ENCODE measurements around the gene PRAC2.
A peak's percentile ranks its signal among the peaks of the same experiment; 100 is the strongest.

The PRAC2 gene

DNA sequence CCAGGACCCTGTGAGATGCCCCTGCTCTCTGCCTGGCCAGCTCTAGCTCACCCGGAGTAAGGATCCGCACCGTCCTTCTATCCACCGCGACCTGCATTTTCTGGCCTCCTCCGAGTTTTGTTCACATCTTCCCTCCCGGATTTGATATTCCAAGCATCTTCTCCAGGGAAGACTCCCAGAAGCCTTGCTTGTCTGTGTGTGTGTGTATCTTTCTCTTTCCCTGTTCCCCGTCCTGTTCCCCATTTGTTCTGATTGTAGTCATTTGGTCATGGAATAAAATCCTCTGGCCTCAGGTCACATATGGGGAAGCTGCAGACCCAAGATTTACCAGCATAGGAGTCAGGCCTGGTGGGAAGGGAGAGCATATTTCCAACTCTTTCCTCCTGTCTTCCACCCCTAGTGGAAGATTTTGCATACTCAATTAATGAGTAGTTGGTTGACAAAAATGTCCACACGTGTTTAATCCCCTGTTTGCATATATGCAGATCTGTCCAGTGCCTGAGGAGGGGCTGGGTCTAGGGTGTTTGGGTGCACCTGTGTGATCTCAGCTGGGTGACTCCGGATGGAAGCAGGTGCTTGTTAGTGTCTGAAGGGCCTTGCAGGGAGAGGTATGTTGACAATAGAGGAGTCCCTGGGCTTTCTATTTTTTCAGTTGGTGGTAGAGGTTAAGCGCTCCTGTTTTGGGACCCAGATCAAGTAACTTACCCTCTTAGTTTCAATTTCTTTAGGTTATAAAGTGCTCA is 2.5 kb upstream of the PRAC2 start:
- no peak for DNase-seq

DNA sequence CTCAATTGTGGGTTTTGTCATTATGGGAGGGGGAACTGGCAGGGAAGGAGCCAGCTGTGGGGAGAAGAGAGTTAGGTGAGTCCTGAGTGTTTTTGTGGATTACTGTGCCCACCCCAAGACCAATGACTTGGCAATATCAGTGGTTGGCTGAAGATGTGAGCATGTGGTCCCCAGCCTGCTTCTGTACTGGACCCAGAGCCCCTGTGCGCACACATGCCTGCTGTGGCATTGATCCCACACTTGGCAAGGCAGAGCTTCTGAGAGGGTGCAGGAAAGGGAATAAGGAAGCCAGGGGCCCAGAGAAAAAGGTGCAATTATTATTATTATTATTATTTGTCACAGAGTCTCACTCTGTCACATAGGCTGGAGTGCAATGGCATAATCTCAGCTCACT is 2.0 kb upstream of the PRAC2 start:
- no peak for DNase-seq

DNA sequence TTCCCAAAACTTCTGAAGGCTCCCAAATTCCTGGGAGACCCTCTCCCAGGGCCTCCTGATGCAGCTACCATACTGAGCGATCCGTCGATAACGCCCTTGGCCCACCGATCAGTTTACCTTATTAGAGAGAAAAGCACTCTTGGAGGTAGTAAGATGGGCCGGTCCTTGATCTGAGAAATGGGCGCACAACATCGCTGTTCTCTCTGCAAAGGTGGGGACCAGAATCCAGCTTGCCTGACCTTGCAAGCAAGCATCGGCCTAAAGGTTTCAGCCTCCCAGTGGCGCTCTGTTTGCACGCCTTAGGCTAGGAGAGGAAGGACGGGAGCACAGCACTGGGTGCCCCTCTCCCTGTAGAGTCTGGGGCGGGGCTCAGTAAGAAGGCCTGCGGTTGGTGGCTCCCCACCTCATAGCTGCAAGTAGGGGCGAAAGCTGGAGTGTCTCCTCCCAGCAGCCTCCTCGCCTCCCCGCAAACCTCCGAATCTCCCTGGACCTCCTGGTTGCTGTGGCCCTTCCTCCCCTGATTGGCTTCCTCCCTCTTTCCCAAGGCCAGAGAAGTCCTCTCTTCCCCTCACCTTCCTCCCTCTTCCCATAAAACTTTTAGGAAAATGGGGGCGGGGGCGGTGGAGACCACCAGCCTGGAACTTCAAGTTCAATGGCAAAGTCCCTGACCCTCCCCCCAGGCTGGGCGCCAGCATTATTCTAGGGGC is 631 bp upstream of the PRAC2 start, which contains the start of gene PRAC1:
TSS of gene PRAC1 (minus strand) at position 318 of the 707 bp plus-strand sequence. CDS start at position 192, 126 bp downstream.
- no peak for DNase-seq

DNA sequence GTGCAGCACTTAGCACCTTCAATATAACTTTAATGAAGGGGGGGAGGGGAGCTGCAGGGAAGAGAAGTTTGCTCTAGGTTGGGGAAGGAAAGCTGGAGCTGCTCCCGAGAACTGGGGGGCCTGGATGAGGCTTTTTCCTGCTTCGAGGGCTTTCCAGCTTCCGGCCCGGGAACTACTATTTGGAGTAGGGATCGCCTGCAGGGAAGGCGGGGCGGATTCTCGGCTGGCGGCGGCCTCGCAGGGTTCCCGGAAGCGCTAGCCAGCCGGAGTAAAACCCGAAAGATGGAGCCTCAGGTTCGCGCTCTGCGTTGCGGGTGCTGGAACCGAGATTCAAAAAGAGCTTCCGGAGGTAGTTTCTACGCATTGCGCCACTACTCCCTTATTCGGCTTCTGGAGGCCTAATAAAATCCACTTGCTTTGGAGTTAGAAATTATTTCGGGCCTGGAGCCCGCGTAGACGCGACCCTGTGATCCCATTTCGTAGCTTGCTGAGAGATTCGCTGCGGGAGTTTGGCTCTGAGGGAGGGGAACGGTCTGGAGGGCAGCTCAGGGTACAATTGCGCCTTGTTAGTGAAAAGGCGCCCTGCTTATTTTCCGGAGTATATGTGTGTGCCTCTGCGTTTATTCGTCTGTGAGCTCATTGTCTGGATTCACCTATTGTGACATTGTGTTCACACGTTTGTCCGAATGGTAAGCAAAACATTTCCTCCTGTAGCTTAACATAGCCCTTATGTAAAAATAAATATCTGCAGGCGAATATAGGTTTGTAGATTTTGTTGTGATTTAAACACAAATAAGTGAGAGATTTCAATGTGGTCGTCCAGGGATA is 652 bp downstream of the PRAC2 start:
- no peak for DNase-seq

DNA sequence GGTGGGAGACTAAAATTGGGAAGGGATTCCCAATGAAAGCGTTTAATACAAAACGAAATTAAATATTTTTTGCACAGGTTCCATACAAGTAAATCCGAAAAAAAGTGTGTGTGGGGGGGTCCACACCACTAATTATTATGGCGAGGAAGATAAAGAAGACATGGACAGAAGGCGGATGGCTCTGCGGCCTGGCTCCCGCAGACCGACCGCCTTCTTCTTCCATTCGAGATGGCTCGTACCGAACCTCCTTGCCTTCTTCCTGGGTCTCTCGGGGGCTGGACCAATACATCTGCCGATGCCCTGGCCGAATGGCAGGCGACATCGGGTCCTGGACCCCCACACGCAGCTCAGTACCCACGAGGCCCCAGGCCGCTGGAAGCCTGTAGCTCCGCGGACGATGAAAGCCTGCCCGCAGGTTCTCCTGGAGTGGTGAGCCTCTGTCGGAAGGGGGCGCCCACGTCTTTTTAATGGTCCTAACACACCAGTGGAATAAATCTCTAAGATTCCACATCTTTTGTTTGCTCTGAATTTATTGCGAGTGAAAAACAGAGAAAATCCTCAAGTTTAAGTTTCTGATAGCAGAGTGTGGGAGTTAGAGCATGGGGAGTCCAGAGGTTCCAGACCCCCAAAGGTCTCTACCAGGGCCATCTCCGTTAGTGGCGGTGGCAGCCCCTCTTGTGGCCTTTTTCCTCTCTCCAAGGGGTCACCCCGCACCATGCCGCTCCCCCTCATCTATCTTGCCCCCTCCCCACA is 1.4 kb downstream of the PRAC2 start:
- DNase-seq: peak; percentile 74

DNA sequence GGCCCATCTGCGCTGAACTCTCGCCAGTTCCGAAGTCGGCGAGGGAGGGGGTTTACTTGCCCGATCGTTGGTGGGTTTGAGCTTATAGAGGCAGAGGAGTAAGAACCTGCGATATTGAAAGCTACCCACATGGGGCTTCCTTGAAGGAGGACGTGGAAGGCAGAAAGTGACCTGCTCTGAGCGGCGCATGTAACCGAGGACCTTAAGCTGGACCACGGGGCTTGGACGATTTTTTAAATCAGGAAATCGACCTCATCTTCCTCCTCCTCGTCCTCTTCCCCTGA is 2.0 kb downstream of the PRAC2 start:
- DNase-seq: no peak

DNA sequence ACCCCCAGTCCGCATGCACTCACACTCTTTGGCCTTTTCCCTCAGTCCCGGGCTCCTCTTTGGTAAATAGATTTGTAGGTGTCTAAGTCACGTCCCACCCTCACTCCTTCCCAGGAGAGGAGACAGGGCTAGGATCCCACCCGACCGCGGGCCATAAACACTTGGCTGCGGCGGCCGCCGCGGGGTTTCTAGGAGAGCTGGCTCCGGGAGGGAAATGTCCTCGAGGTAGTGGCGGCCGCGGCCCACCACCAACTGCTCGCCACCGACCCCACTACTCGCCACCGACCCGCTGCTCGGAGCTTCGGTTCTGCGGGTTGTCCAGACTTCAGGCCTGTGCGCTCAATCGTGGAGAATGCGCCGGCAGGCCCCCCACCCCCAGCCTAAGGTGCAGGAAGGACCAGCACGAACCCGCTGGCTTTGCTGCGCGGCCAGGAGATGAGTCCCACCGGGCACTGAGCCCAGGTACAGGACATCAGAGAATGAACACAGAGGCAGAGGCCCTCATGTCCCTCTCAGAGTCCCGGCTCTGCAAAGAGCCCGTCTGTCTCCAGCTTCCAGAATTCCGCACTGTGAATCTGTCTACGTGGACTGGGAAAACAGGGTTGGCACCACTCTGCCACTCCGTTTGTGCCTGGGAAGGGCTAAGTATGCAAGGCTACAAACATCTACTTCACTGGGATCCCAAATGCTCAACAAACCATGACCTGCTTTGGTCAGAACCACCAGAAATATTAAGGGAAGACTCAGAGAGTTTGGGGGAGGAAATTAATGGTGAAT is 2.5 kb downstream of the PRAC2 start:
- no peak for DNase-seq

DNA sequence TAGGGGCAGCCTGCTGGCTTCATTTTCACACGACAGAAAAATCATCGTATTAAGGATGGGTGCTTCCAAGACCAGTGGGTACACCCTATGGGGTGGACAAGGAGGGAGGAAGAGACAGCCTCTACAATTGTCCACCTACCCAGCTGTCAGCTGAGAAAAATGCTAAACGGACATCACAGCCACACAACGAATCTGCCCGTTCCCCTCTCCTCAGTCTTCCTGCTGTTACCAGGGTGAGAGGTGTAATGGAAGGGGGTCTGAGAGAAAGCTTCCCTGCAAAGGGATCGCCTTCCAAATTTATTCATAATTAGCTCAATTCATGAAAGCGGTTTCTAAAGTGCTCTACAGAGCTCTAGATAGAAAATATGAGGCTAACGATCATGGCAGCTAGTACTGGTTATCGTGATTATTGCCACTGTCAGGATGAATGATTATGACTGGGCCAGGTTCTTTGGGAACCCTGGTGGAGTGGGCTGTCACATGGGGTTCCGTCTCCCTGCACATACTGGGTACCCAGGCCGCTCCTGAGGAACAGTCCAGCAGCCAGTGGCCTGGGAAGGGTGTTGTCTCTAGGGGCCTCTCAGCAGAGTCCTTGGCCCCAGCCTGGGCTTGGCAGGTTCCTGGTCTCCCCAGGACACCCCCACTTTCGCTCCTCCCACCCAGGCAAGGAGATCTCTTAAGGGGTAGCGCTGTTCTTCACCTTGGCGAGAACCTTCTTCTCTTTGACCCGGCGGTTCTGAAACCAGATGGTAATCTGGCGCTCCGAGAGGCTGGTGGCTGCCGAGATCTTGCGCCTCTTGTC is 3.3 kb downstream of the PRAC2 start:
- DNase-seq: no peak

DNA sequence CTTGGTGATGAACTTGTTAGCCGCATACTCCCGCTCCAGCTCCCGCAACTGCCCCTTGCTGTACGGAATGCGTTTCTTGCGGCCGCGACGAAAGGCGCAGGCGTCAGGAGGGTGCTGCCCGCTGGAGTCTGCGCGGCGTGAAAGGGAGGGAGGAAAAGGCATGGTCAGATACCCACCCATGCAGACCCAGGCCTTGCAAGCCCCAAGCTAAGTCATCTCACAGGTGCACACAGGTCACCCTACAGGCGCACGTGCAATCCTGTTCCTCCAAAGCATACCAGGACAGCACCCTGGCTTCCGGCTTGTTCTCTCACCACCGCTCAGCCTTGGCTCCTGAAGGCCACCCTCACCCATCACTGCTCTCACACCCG is 3.9 kb downstream of the PRAC2 start:
- DNase-seq: no peak

DNA sequence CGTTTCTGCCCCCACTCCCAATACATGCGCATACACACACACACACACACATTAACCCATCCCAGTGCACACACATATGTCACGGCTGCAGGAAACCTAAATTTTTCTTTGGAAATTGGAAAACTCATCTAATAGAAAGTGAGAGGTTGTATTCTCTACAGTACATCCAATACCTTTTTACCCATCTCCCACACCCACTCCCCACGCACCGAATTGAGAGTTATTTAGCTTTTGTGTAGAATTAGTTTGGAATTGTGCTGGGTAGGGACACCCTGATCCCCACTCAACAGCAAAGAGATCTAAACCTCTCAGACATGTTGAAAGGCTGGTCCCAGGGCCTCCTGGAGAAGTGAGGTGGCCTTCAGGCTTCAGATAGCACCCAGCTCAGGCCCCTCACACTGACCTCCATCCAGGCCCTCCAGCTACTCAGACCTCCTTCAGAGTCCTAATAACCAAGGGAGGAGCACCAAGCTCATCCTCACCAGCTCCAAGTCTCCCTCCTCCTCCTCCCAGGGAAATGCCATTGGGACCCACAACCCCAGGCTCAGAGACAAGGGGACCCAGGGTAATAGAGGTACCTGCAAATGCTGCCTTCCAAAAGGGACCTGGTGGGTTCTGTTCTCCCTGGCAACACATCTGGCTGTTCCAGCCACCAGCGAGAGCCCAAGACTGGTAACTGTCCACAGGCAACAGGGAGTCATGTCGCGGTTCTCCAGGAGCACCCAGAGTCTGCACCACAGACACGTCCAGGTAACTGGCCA is 4.6 kb downstream of the PRAC2 start:
- DNase-seq: no peak

DNA sequence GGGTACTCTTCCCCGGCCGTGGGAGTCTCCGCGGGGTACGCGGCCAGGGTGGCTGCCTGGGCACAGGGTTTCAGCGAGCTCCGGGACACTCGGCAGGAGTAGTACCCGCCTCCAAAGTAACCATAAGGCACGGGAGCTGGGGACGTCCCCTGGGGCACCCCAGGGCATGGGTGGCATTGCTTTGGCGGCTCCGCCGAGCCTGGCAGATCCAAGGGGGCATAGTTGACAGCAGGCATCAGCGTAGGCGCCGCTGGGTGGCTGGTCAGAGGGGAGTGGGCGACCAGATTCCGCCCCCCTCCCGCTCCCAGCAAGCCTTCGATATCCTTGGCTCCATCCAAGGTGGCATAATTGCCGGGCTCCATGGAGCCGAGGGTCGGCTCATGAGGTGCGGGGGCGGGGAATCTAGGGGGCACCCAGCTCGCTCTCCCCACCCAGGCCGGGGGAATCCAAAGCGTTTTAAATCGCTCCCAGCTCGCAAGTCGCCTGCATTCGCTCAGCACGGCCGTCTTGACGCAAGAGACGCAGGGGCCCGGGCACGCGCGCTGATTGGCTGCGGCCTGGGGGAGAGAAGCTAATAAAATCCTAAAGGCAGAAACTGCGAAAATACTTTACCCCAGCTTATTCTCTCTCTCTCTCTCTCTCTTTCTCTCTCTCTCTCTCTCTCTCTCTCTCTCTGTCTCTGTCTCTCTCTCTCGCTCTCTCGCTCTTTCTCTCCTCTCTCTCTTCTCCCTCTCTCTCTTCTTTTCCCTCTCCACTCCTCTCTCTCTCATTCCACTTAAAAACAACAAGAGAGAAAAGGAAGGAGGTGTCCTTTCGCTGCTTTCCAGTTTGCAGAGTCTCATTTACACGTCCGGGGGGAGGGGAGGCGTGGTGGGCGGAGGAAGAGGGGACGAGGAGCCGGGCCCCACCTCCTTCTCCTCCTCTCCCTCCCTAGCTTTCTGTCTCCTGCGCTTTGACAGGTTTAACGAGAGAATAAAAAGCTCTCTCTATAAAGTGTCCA is 5.5 kb downstream of the PRAC2 start, which contains the start of gene HOXB13:
TSS of gene HOXB13 (minus strand) at position 519 of the 1,000 bp plus-strand sequence. CDS start at position 362, 157 bp downstream.
- peak; percentile 38 for DNase-seq

DNA sequence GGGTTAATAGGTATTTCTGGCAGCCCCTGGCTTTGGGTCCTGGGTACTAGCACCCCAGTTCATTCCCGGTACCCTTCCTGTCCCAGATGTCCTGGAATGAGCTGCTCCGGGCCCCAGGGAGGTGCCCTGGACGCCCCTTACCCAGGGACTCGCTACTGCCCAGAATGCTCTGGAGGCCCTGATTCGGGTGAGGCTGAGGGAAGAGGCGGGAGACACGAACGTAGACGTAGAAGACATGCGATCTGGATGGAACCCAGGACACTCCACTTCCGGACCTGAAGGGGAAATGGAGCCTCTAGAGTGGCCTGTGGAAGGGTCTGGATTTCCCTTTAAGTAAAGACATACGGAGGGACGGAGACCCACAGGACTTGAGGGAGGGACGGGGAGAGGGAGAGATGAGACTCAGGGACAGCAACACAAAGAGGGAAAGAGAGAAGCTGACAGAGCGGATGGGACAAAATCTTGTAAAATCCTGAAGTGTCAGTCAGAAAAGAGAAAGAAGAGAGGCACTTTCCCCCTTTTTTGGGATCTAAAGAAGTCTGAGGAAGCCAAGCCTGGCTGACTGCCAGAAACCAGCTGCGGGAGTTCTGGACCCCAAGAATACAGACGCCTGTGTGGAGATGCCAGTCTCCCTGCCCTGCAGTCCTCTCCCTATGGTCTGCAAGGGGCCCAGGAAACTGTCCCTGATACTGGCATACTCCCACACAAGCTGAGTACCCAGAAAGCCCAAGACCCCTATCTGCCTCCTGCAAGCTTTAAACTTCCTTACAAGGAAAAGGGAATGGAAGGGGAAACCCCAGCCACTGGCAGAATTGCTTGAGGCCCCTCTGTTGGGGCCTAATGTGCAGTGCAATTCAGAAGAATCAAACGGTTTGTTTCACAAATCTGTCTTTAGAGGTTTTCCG is 6.6 kb downstream of the PRAC2 start:
- DNase-seq: no peak

DNA sequence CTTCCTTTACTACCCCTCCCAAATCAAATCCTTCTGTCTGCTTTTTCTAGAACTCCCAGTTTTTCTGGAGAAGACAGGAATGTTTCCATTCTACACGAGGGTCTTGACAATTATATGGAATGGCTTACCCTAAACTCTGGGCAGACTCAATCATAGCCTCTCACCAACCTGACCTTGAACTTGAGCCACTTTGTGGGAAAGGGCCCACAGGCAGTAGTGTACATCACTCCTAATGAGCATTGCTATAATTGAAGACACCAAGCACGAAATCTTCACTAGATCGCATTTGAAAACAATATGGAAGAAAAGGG is 7.2 kb downstream of the PRAC2 start:
- DNase-seq: no peak

DNA sequence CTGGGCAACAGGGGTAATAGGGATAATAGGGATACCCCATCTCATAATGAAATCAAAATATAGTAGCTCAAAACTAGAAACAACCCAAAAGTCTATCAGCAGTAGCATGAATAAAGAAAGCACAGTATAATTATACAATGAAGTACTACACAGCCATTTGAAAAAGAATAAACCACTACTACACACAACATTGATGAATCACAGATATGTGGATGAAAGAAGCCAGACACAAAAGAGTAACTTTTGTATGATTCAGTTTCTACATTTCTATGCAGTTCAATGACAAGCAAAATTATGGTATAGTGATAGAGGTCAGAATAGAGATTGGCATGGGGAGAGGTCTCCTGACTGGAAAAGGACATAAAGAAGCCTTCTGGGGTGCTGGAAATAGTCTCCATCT is 8.4 kb downstream of the PRAC2 start:
- DNase-seq: no peak

DNA sequence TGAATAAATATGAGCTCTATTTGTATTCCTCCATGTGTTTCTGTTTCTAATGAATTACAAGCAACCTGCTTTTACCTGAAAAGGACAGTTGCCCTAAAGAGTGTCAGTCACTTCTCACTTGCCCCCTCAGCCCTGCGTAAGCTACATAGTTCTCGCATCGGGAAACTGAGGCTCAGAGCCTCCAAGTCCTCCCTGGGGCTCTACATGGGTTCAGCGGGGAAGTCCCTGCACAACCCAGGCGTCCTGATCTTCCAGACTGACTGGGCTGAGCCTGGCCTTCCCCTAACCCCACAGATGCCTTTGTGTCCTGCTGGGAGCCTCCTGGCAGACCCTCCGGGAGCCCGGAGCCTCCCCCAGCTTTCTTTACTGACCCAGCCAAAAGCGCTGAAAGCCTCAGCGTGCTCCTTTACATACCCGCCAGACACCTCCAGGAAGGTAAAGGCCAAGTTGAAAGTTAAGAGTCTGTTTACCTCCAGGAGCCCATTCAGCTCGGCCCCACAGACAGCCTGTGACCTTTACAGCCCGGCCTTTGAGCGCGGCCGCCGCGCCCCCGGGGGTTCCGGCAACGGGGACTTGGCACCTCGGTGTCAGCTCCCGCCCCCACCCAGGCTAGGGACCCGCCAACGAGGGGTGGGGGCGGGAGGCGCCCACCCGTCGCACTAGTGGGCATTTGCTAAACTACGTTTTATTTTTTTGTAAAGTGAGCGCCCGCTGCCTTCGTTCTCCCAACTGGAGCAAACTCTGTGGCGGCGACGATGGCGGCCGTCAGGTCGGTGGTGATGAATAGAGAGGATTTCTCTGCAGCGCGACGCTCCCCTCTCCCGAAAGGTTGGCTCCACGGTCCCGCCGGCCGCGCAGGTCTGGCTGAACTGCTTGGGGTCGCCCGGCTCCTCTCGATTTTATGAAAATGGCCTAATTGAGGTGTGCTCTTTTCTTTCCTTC is 10.0 kb downstream of the PRAC2 start:
- no peak for DNase-seq

DNA sequence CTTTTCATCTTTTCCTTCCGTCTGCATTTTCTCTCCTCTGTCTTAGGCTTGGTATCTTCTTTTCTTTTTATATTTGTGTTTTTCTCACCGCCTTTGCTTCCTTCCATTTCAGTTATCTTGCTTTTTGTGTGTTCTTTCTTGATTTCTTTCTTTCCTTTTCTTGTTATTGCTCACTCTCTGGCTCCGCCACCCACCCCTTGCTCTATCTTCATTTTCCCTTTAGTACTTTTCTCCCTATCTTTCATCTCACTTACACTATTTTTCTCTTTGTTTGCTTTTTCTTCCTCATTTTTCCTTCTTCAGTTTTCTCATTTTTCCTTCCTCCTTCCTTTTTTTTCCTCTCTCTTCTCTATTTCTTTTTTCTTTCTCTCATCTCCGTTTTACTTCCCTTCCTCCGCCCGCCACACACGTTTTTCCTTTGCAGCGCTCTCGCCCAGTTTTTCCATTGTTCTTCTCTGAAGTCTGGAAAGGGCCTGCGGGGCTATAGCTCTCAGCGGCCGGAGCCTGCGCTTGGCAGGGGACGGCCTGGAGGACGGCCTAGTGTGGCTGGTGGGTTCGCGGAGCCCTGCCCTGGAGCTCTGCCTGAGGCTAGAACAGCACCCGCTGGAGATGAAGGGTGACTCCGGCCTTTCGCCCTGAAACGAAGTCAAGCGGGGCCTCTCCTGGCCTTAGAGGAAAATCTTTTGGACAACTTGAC is 10.8 kb downstream of the PRAC2 start:
- DNase-seq: no peak
